ENCODE results near the gene SEPHS1. TPM values are rescaled to one million over a fixed set of nuclear protein-coding genes. Genes with fewer than 3 reads are reported as not detected.

The SEPHS1 gene
- total RNA-seq, 4 donors from 2014 or later, result 24.3 to 34.9 (median 32.0) TPM

GRCh38 chr10:13340626-13341376, 7.3 kb downstream of the SEPHS1 start:
- TF ChIP-seq CTCF (IDR thresholded peaks at IDR 0.05) (no peak), POLR2A (IDR thresholded peaks at IDR 0.05) (no peak)
- H3K27ac ChIP-seq, result peak overlapping the region in 1 of 4 donors; percentile 9

GRCh38 chr10:13340068-13340467, 8.0 kb downstream of the SEPHS1 start:
- no peak for DNase-seq
- Histone ChIP-seq H3K9me3 (no peaks in the 10 kb centered on the region), H3K4me1 (peaks cover 0 to 20% (median 0%) of the 10 kb centered on the region in 4 donors), H3K27me3 (no peaks in the 10 kb centered on the region), H3K36me3 (peaks cover 0 to 14% (median 0%) of the 10 kb centered on the region in 3 donors), H3K4me3 (no peak overlapping the region), H3K27ac (peak overlapping the region in 2 of 4 donors; percentile 9 to 30)
- TF ChIP-seq CTCF (IDR thresholded peaks at IDR 0.05), result no peak
- no peak for TF ChIP-seq POLR2A (IDR thresholded peaks at IDR 0.05)

More at GRCh38 chr10:13340626-13341376, 7.3 kb downstream of the SEPHS1 start:
- H3K4me3 ChIP-seq, result no peak overlapping the region
- peaks cover 0 to 9% (median 0%) of the 10 kb centered on the region in 3 donors for H3K36me3 ChIP-seq
- no peaks in the 10 kb centered on the region for H3K27me3 ChIP-seq
- H3K9me3 ChIP-seq, result no peaks in the 10 kb centered on the region
- peak in 2 of 3 donors; percentile 39 to 56 for DNase-seq
- peaks cover 0 to 24% (median 0%) of the 10 kb centered on the region in 4 donors for H3K4me1 ChIP-seq

- no peak for TF ChIP-seq POLR2A (IDR thresholded peaks at IDR 0.05)
- no peak for TF ChIP-seq CTCF (IDR thresholded peaks at IDR 0.05)
- peaks cover 0 to 20% (median 0%) of the 10 kb centered on the region in 4 donors for H3K4me1 ChIP-seq
- H3K36me3 ChIP-seq, result peaks cover 0 to 29% (median 0%) of the 10 kb centered on the region in 3 donors
- DNase-seq, result no peak
- peak overlapping the region in 3 of 4 donors; percentile 23 to 88 (median 71) for H3K27ac ChIP-seq
- no peaks in the 10 kb centered on the region for H3K9me3 ChIP-seq
- H3K27me3 ChIP-seq, result no peaks in the 10 kb centered on the region
- H3K4me3 ChIP-seq, result no peak overlapping the region
Measured at GRCh38 chr10:13338390-13339110, 9.5 kb downstream of the SEPHS1 start.

GRCh38 chr10:13337827-13338196, 10.3 kb downstream of the SEPHS1 start:
- Histone ChIP-seq H3K4me3 (peak overlapping the region in 1 of 4 donors; percentile 17), H3K9me3 (no peaks in the 10 kb centered on the region), H3K27me3 (no peaks in the 10 kb centered on the region), H3K4me1 (peaks cover 0 to 20% (median 0%) of the 10 kb centered on the region in 4 donors), H3K27ac (peak overlapping the region in 3 of 4 donors; percentile 23 to 88 (median 71)), H3K36me3 (peaks cover 0 to 36% (median 0%) of the 10 kb centered on the region in 3 donors)
- peak in 1 of 2 donors; percentile 45 for TF ChIP-seq POLR2A (IDR thresholded peaks at IDR 0.05)
- TF ChIP-seq CTCF (IDR thresholded peaks at IDR 0.05), result no peak
- DNase-seq, result peak in 2 of 3 donors; percentile 71 to 76

- H3K27me3 ChIP-seq, result no peaks in the 10 kb centered on the region
- no peaks in the 10 kb centered on the region for H3K9me3 ChIP-seq
- H3K4me1 ChIP-seq, result peaks cover 0 to 20% (median 0%) of the 10 kb centered on the region in 4 donors
- DNase-seq, result no peak
- peak overlapping the region in 1 of 4 donors; percentile 17 for H3K4me3 ChIP-seq
- TF ChIP-seq POLR2A (IDR thresholded peaks at IDR 0.05), result no peak
- TF ChIP-seq CTCF (IDR thresholded peaks at IDR 0.05), result no peak
- peak overlapping the region in 3 of 4 donors; percentile 4 to 88 (median 71) for H3K27ac ChIP-seq
- H3K36me3 ChIP-seq, result peaks cover 0 to 42% (median 0%) of the 10 kb centered on the region in 3 donors
Measured at GRCh38 chr10:13337128-13337826, 10.8 kb downstream of the SEPHS1 start.

Measured in Peyer's patch (tissue), 4 donors.